HepG2 (cell line): ENCODE measurements around the gene LMNA. TPM values are rescaled to one million over a fixed set of nuclear protein-coding genes. Genes with fewer than 3 reads are reported as not detected.

Experiments
- BHLHE40 ChIP-seq: IDR thresholded peaks from 2 replicates; pipeline ENCODE4 v1.6.1; 2011; ENCODE audit warnings: low read length, improper control_type of control experiment
- CCDC6 ChIP-seq: sonication (generic); formaldehyde crosslinking; IDR thresholded peaks from 2 replicates; pipeline ENCODE4 v1.8.1; 2022; ENCODE audit warnings: mild to moderate bottlenecking, missing genetic modification reagents, moderate library complexity
- CREB3 ChIP-seq: sonication (generic); formaldehyde crosslinking; IDR thresholded peaks from 2 replicates; pipeline ENCODE4 v1.5.0; 2020; ENCODE audit warnings: missing genetic modification reagents
- FOXK1 ChIP-seq: sonication (generic); formaldehyde crosslinking; IDR thresholded peaks from 2 replicates; pipeline ENCODE4 v1.4.0; 2020; ENCODE audit warnings: low read depth, missing genetic modification reagents, borderline replicate concordance
- HDAC2 ChIP-seq: sonication (generic); formaldehyde crosslinking; IDR thresholded peaks from 2 replicates; pipeline ENCODE4 v1.4.0; 2020; ENCODE audit warnings: missing genetic modification reagents
- PPARG ChIP-seq: conservative IDR thresholded peaks from 2 replicates; pipeline ENCODE4 v1.6.1; 2016; ENCODE audit warnings: missing biosample characterization, missing genetic modification reagents
- REST ChIP-seq, 2 experiments: IDR thresholded peaks; 2 replicates each; pipeline ENCODE4 v1.6.1; 2011 to 2012; ENCODE audit warnings: low read length in 2 of 2, borderline replicate concordance in 1 of 2, low read depth in 1 of 2, mild to moderate bottlenecking in 1 of 2, moderate library complexity in 1 of 2
- SRF ChIP-seq: IDR thresholded peaks from 2 replicates; pipeline ENCODE4 v1.6.1; 2011; ENCODE audit warnings: mild to moderate bottlenecking, low read depth, low read length, moderate library complexity
- XRCC5 ChIP-seq: fragments of 200-400 bp; formaldehyde crosslinking; optimal IDR thresholded peaks from 2 replicates; pipeline ENCODE3; 2017; ENCODE audit warnings: mild to moderate bottlenecking, low read length
- ZNF446 ChIP-seq: sonication (generic); formaldehyde crosslinking; IDR thresholded peaks from 2 replicates; pipeline ENCODE4 v1.5.0; 2020; ENCODE audit warnings: mild to moderate bottlenecking, missing genetic modification reagents
- ZNF562 ChIP-seq: sonication (generic); formaldehyde crosslinking; IDR thresholded peaks from 2 replicates; pipeline ENCODE4 v1.8.0; 2022; ENCODE audit warnings: missing genetic modification reagents, borderline replicate concordance
- ZNF83 ChIP-seq: sonication (generic); formaldehyde crosslinking; IDR thresholded peaks from 2 replicates; pipeline ENCODE4 v1.4.0; 2020; ENCODE audit warnings: missing genetic modification reagents, mild to moderate bottlenecking, borderline replicate concordance
- polyA plus RNA-seq, 8 experiments: library from polyadenylated mRNA; depleted of rRNA in 3 of 8; stranded (reverse) in 7 of 8; unstranded in 1 of 8; fragments of >200 nt; fragmentation: Illumina TruSeq in 4 of 8; extraction: Trizol in 4 of 8; gene quantifications; 2 replicates each; pipeline versions ENCODE4 v1.2.1 to v1.2.3, GENCODE V29; 2011 to 2016; ENCODE audit warnings: low read depth in 4 of 8, missing spikeins in 1 of 8, mixed read lengths in 1 of 8; ENCODE audit not compliant: insufficient read depth in 1 of 8
- total RNA-seq, 5 experiments: library from RNA; depleted of rRNA; stranded (reverse); fragments of >200 nt; fragmentation: Illumina TruSeq; extraction: Trizol; gene quantifications; 2 replicates each; pipeline ENCODE4 v1.2.3, GENCODE V29; 2016; ENCODE audit warnings: low read depth in 1 of 5
- TF ChIP-seq, protein P1 (sequence below): sonication (generic); formaldehyde crosslinking; IDR thresholded peaks from 2 replicates; pipeline ENCODE4 v1.4.0; 2020; ENCODE audit warnings: missing genetic modification reagents
- TF ChIP-seq, protein P2 (sequence below): sonication (generic); formaldehyde crosslinking; conservative IDR thresholded peaks from 2 replicates; pipeline ENCODE4 v1.4.0; 2020; ENCODE audit warnings: missing genetic modification reagents
- TF ChIP-seq, protein P3 (sequence below): IDR thresholded peaks from 2 replicates; pipeline ENCODE4 v1.6.1; 2016; ENCODE audit warnings: missing biosample characterization, missing genetic modification reagents, low read depth
- TF ChIP-seq, protein P4 (sequence below): sonication (generic); formaldehyde crosslinking; IDR thresholded peaks from 2 replicates; pipeline ENCODE4 v1.4.0; 2020; ENCODE audit warnings: missing genetic modification reagents, borderline replicate concordance

The LMNA gene
- total and polyA plus RNA-seq, 2 of the 13 experiments (the other 11 are each of a cell fraction or from before 2014, with no cell fraction given) = 107 to 225 TPM

GRCh38 chr1:156082309-156083091 lies 32.0 kb upstream of the LMNA start, which contains the start of gene MEX3A (continued):
- TF ChIP-seq, protein P1, sequence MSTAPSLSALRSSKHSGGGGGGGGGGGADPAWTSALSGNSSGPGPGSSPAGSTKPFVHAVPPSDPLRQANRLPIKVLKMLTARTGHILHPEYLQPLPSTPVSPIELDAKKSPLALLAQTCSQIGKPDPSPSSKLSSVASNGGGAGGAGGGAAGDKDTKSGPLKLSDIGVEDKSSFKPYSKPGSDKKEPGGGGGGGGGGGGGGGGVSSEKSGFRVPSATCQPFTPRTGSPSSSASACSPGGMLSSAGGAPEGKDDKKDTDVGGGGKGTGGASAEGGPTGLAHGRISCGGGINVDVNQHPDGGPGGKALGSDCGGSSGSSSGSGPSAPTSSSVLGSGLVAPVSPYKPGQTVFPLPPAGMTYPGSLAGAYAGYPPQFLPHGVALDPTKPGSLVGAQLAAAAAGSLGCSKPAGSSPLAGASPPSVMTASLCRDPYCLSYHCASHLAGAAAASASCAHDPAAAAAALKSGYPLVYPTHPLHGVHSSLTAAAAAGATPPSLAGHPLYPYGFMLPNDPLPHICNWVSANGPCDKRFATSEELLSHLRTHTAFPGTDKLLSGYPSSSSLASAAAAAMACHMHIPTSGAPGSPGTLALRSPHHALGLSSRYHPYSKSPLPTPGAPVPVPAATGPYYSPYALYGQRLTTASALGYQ (CRISPR knock-in tag) = 0 out of 2 replicates have a peak, but pooled peaks have one; percentile 38
- no peak for TF ChIP-seq PPARG
- TF ChIP-seq XRCC5 = no peak
- no peak for TF ChIP-seq SRF
- no peak for TF ChIP-seq ZNF83
- no peak for TF ChIP-seq FOXK1 (CRISPR knock-in tag)
- TF ChIP-seq, protein P2, sequence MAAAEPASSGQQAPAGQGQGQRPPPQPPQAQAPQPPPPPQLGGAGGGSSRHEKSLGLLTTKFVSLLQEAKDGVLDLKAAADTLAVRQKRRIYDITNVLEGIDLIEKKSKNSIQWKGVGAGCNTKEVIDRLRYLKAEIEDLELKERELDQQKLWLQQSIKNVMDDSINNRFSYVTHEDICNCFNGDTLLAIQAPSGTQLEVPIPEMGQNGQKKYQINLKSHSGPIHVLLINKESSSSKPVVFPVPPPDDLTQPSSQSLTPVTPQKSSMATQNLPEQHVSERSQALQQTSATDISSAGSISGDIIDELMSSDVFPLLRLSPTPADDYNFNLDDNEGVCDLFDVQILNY = no peak; the same call in 1 of the 2 replicates
- TF ChIP-seq CREB3 (CRISPR knock-in tag) = no peak
- TF ChIP-seq ZNF446 (CRISPR knock-in tag) = no peak
- TF ChIP-seq, protein P3, sequence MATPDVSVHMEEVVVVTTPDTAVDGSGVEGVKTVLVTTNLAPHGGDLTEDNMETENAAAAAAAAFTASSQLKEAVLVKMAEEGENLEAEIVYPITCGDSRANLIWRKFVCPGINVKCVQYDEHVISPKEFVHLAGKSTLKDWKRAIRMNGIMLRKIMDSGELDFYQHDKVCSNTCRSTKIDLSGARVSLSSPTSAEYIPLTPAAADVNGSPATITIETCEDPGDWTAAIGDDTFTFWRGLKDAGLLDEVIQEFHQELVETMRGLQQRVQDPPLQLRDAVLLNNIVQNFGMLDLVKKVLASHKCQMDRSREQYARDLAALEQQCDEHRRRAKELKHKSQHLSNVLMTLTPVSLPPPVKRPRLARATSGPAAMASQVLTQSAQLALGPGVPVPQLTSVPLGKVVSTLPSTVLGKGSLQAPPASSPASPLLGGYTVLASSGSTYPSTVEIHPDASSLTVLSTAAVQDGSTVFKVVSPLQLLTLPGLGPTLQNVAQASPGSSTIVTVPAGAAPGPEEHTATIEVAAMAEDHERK (CRISPR knock-in tag) = no peak
- no peak for TF ChIP-seq HDAC2 (CRISPR knock-in tag)
- TF ChIP-seq REST (IDR thresholded peaks at IDR 0.05; ENCODE audit: borderline replicate concordance in 1 of 2, low read depth in 1 of 2, low read length in 2 of 2) = no peak
- TF ChIP-seq BHLHE40 = no peak
- no peak for TF ChIP-seq ZNF562 (CRISPR knock-in tag)
- TF ChIP-seq, protein P4, sequence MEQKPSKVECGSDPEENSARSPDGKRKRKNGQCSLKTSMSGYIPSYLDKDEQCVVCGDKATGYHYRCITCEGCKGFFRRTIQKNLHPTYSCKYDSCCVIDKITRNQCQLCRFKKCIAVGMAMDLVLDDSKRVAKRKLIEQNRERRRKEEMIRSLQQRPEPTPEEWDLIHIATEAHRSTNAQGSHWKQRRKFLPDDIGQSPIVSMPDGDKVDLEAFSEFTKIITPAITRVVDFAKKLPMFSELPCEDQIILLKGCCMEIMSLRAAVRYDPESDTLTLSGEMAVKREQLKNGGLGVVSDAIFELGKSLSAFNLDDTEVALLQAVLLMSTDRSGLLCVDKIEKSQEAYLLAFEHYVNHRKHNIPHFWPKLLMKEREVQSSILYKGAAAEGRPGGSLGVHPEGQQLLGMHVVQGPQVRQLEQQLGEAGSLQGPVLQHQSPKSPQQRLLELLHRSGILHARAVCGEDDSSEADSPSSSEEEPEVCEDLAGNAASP (CRISPR knock-in tag) = no peak
- TF ChIP-seq CCDC6 (CRISPR knock-in tag) = no peak
